GF-D8 (cell line): ENCODE measurements around the gene CISD2.
"Not testable (repeated sequence)": the region's sequence is repeated elsewhere in the genome, so short reads cannot be mapped to it uniquely, and the experiment has no call there.

Source experiments
- DNase-seq: peaks from one replicate; lab custom pipeline; 2025; lab: John Stamatoyannopoulos, UW

The CISD2 gene

DNA sequence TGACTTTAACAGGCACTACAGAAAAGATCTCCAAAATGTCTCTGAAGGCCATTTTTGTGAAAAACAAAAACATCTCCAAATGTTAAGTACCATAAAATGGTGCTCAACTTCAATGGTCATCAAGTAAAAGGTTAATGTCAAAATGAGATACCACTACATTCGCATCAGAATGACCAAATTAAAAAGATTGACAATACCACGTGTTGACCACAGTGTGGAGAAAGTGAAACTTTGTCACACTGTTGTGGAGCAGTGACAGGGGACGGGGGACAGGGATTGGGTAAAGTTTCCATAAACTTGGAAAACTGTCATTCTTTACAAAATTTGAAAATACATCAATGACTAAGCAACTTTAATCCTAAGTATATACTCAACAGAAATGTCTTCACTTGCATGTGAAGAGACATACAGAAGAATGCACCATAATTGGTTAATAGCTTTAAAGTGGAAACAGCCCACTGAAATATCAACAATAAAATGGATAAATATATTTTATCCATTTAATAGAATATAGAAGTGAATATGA, 19.1 kb upstream of the CISD2 start:
- DNase-seq: no peak

DNA sequence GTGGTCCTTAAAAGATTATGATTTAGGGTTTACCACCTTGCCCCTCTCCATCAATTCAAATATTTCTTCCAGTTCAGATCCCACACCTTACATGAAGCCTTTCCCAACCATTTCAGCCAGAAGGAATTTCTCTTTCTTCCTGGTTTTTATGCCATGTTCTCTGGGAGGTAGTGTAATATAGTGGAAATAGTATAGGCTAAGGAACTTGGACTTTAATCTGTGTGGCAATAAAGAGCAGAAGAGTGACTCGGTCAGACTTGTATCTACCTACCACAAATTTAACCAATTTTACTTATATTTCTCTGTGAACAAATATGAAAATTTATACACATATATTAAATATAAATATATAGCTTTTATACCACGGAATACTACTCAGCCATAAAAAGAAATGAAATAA, 18.4 kb upstream of the CISD2 start:
- DNase-seq: no peak

DNA sequence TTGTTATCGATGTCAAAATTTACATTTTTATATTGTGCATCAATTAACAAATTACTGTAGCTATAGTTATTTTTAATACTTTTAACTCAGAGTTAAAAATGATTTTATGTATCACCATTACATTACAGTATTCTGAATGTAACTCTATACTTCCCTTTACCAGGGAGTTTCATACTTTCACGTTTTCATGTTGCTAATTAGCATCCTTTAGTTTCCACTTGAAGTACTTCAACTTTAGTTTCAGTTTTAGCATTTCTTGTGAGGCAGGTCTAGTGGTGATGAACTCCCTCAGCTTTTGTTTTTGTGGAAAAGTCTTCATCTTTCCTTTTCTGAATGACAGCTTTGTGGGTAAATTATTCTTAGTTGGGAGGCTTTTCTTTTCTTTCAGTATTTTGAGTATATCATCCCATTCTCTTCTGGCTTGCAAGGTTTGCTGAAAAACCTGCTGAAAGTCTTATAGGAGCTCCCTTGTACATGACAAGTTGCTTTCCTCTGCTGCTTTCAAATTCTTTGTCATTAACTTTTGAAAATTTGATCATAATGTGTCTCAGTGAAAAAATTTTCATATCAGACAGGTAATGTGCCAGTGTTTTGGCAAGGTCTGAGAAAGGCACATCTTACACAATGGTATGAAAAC, 9.8 kb upstream of the CISD2 start:
- no peak for DNase-seq

DNA sequence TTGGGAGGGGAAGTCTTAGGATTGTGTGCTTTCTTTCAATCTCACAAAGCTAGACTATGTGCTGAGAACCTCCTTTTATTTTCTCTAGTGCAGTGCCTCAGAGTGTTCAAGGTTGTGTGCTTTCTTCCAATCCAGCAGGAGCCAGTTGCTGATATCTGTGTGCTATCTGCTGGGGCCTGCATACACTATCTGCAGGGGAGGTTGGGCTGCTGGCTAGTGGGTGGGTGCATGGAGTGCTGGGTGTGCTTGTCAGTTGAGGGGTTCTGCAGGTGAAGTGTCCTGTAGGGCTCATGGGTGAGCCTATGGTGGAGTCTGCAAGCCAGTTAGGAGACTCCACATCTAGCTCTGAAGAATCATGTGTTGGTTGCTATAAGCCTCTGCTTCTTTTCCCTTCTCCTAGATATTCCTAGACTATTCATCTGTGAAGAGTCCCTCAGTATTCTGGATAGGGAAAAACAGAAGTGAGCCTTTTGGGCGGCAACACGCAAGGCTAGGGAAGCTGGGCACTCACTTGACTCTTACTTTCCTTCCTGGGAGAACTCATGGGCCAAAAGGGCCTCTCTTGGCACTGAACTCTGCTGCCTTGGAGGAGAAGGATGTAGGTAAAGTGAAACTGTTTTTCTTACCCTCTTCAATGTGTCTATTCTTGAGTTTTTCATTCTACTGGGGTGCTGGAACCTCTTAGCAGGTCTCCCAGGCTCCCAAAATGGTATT, 8.0 kb upstream of the CISD2 start:
- no peak for DNase-seq

DNA sequence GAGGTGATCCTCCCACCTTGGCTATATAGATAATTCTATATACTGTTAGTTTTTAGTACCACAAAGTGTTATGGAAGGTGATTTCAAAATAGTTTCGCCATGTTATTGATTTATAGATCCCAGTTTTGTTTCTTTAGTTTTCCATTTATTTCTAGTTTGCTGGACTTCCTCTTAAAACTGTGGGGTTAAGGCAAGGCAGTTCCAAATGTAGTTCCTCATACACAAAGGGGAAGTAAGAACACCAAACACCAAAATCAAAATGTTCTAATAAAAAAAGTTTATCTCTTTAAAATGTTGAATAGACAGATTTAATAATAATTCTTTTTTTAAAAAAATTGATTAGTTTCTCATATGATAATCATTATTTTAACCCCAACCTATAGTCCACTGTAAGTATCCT, 6.8 kb upstream of the CISD2 start:
- peak; percentile 54 for DNase-seq

DNA sequence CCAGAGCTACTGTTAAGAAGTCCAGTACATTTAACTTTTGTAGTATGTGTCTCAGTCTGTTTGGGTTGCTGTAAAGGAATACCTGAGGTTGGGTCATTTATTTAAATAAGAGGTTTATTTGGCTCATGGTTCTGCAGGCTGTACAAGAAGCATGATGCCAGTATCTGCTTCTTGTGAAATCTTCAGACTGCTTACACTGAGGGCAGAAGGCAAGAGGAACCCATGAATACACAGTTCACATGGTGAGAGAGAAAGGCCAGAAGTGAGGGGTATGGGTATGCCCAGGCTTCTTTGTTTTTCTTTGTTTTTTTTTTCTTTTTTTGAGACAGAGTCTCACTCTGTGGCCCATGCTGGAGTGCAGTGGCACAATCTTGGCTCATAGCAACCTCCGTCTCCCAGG, 6.0 kb upstream of the CISD2 start:
- no peak for DNase-seq

DNA sequence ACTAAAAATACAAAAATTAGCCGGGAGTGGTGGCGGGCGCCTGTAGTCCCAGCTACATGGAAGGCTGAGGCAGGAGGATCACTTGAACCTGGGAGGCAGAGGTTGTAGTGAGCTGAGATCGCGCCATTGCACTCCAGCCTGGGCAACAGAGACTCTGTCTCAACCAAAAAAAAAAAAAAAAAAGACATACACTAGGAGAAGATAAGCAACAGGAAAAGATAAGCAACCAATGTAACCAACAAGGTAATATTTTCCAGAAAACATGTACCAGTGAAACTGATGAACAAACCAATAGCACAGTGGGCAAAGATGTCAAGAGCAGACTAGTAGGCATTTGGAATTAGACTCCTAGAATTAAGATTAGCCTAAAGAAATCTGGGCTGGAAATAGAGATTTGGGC, 3.5 kb upstream of the CISD2 start:
- DNase-seq: peak; percentile 30

DNA sequence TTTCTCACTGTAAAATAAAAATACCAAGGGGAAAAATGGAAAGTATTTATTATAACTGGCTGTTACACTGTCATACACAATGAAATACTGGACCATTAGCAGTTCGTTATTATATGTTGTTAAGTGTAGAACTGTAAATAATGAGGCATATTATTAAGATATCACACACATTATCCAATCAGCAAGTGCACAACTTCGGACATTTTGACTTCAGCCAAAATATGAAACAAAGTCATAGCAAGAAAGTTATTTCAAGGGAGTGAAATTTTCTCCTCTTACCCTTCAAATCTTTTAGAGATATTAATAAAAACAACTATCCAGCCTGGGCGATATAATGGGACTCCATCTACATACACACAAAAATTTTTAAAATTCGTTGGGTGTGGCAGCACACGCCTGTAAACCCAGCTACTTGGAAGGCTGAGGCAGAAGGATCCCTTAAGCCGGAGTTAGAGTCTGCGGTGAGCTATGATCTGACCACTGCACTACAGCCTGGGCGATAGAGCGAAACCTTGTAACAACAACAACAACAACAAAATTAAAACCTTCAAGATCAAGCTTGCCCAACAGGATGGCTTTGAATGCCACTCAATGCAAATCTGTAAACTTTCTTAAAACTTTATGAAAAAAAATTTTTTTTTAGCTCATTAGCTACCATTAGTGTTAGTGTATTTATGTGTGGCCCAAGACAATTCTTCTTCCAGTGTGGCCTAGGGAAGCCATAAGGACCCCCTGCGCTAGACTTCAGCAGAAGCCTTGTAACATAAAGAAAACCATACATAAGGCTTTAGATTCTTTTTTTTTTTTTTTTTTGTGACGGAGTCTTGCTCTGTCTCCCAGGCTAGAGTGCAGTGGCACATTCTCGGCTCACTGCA, 1.3 kb upstream of the CISD2 start:
- DNase-seq: peak; percentile 46

DNA sequence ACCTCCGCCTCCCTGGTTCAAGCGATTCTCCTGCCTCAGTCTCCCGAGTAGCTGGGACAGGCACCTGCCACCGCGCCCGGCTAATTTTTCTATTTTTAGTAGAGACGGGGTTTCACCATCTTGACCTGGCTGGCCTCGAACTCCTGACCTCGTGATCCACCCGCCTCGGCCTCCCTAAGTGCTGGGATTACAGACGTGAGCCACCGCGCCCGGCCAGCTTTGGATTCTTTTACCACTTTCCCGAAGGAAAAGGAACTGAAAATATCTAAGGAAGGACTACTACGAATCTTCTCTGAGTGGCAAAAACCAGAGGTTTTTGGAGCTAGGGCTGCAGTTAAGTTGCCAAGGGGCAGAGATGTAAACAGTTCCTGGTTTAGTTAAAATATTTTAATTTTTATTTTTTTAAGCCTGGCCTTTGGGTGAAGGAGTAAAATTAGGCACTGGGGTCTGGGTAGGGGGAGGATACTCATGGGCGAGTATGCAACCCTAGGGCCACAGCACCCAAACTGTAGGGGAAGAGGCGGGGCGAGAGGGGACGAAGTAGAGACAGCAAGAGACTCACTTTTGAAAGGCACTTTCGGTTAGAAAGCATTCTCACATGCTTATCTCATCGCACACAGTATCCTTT, 525 bp upstream of the CISD2 start:
- no peak for DNase-seq

DNA sequence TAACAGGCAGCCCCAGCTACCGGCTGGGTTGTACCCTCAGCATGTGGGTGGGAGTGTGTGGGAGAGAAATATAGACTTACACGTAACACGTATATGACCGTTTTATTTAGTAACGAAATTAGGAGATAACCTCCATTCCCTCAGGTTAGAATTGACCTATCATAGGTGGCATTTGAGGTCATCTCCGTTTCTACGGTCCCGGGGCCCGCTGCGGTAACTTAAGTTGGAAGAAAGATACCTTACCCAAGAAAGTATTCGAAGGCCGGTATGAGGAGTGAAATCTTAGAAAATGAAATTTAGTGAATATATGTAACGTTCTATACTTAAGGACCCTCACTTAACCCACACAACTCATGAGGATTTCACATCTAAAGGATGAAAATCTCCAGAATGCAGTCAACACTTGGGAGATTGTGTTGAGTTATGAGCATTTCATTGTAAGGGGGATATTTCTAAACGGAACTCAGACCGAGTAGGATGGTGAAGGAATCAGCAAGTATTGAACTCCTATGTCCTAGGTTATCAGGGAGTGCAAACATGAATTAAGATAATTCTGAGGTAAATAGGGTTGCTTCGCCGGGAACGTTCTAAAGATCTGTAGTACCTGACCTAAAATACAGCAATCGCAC, 891 bp downstream of the CISD2 start:
- peak; percentile 8 for DNase-seq

DNA sequence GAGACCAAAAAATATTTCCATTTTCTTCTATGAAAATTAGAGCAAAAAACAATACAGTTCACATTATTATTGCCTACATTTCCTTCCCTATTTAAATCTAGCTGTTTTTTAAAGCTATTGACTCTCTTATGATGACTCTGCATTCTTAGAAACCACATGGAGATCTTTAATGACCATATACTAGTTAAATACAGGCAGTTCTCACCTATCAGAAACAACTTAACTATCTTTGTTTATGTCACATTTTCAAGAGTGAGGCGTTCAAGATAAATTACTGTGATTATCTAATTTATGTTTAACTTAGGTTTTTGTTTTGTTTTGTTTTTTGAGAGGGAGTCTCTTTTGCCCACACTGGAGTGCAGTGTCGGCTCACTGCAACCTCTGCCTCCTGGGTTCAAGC, 3.0 kb downstream of the CISD2 start:
- DNase-seq: peak; percentile 19

DNA sequence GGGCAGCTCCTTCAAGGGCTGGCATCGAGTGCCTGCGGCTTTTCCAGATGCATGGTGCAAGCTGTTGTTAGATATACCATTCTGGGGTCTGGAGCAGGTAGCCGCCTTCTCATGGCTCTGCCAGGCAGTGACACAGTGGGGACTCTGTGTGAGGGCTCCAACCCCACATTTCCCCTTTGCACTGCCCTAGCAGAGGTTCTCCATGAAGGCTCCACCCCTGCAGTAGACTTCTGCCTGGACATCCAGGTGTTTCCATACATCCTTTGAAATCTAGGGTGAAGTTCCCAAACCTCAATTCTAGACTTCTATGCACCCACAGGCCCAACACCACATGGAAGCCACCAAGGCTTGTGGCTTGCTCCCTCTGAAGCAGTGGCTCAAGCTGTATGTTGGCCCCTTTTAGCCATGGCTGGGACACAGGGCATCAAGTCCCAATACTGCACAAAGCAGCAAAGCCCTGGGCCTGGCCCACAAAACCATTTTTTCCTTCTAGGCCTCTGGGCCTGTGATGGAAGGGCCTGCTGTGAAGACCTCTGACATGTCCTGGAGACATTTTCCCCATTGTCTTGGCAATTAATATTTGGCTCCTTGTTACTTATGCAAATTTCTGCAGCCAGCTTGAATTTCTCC, 8.8 kb downstream of the CISD2 start:
- DNase-seq: not testable (repeated sequence)

DNA sequence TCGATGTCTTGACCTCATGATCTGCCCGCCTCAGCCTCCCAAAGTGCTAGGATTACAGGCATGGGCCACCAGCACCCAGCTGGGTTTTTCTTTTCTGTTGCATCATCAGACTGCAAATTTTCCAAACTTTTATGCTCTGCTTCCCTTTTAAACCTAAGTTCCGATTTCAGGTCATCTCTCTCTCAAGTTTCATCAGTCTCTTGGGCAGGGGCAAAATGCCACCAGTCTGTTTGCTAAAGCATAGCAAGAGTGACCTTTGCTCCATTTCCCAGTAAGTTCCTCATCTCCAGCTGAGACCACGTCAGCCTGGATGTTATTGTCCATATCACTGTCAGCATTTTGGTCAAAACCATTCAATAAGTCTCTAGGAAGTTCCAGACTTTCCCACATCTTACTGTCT, 9.6 kb downstream of the CISD2 start:
- DNase-seq: peak; percentile 58

DNA sequence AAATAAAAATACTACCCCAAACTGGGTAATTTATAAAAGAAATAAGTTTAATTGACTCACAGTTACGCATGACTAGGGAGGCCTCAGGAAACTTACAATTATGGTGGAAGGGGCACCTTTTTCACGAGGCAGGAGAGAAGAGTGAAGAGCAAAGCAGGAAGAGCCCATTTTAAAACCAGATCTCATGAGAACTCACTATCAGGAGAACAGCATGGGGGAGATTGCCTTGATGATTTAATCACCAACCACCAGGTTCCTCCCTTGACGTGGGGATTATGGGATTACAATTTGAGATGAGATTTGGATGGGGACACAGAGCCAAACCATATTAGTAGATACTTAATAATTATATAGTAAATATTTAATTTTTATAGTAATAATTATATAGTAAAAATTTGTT, 10.1 kb downstream of the CISD2 start:
- DNase-seq: no peak

DNA sequence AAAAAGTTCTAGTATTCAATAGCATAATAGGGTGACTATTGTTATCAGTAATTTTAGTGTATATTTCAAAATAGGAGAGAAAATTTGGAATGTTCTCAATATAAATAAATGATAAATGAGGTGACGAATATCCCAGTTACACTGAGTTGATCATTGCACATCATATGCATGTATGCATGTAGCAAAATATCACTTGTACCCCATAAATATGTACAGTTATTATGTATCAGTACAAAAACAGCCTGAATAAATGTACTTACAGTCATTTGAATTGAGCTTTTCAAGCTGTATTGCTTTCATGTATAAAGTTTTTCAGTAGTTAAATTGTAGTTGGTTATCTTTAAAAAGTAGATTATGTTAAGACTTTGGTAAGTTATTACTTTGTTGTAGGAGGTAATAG, 12.6 kb downstream of the CISD2 start:
- no peak for DNase-seq

DNA sequence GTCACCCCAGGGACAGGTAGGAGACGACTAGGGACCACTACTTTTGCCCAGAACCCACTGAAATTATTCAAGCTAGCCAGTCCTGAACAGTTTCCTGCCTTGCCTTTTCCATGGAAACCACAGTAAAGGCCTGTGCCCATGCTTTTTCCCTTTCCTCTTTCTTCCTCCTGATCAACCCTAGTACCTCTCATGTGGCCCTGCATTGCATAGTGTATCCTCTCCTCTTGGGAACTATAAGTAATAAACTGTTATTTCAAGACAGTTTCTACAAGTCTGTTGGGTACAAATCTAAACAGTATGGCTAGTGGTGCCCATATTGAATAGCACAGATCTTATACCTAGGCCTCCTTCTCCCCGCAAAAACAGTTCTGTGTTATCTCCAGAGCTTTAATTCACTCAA, 14.5 kb downstream of the CISD2 start:
- DNase-seq: no peak

DNA sequence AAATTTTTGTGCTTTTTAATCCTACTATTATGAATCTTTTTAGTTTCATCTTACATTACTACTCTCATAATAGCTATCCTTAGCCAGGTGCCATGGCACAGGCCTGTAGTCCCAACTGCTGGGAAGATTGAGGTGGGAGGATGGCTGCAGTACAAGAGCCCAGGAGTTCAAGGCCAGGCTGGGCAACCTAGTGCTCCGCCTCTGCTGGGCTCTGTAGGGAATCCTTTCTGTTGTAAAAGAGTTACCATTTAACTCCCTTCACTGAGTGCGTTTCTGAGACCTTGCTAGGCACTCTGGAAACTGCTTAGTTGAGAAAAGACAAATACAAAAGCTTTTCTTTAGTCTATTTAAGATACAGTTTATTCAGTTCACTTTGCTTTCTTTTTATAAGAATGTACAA, 19.8 kb downstream of the CISD2 start:
- not testable (repeated sequence) for DNase-seq

DNA sequence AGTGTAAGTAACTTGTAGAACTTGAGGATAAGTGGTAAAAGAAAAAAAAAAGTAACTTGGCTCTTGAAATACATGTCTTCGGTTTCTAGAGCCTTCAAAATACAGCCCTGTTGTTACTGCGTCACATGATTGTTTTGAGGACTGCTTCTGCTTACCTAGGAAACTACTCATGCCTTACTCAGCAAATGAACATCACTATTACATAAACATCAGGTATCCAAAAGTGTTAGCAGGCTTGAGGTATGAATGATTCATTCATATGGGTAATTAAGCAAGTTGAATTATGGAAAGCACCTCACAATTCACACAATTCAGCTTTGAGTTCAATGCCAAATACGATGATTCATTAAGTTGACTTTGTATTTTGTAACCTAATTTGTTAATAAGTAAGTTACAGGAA, 21.1 kb downstream of the CISD2 start:
- not testable (repeated sequence) for DNase-seq

DNA sequence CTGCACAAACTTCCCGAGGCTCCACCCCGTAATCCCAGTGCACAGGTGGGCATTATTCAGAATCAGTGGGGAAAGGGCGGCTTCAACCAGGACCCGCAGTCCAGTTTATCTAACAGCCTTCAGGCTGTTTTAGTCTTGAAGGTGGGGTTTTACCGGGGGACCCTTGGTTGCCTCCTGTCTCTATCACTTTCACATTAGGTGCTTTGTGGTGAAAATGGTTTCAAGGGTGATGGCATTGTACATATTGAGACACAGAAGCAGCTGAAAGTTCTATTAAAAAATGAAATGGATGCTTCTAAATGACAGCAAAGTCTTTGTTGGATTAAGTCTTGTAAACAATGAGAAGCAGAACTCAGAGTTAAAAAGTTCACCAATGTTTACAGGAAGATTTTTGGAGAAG, 27.8 kb downstream of the CISD2 start:
- DNase-seq: not testable (repeated sequence)

DNA sequence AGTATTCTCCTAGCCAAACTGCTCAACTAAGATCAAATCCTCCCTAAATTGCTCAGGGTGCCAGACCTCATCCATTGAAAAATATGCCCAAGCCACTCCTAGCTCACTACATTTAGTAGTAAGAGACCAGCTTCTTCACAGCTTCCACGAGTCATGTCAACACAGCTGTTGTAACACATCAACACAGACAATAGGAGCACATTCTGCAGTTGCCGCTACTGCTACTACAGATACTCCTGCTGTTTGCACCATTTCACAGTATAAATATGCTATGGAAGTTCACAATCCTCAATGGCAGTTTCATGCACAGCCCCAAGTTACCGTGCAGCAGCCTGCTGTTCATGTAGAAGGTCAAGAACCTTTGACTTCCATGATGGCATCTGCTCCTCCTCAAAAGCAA, 28.8 kb downstream of the CISD2 start:
- not testable (repeated sequence) for DNase-seq

DNA sequence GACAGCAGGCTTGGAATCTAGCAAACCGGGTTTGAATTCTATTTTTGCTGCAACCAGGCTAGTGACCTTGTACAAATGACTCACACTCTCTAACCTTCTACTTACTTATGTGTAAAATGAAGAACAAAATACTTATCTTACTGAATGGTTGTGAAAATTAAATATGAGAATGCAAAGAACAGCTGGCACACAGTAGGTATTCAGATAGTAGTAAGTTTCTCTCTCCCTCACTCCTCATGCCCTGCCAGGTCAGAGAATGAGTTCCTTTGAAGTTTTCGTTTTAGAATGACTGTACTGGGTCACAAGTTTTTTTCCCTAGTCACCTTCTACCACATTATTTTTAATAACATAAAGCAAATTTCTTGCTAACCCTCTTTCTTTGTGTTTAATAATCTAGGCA, 33.0 kb downstream of the CISD2 start:
- no peak for DNase-seq
